NCI-H2196 (cell line): Measurements from ENCODE around the gene CHRNE.

Experiments
- DNase-seq: peaks from one replicate; lab custom pipeline; 2025; ENCODE audit not compliant: unreplicated experiment; lab: John Stamatoyannopoulos, UW

The CHRNE gene

DNA sequence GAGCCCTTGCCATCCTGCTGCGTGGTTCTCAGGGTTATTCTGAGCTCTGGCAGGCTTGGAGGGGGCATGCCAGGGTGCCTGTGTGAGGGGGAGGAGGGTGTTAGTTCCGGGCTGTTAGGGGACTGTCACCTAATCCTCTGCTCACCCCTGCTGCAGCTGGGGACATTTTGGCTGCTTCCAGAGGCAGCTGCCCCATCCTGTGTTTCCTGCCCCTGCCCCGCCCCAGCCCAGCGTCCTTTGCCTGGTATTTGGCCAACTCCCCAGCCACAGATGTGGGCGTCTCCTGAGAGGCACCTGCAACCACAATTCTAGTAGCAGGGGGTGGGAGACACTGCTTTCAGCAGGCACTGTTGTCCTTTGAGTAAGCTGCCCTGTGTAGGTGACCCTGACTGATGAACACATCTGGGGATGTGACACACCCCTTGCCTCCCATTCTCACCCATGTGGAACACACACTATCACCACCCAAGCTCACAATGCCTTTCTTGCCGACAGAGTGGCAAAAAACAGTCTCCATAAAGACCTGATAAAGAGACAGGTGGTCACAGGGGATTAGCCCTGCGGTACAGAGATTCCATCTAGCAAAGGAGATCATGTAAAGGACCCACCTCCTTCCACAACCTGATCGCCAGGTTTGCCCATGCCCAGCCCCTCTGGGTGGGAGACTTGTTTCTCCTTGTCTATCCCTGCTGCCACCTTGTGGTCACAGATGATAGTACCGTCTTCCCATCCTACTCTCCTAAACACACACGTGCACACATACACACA, at the start of gene CHRNE:
Gene CHRNE, minus strand, starts transcription at position 48 of the 768 bp plus-strand sequence. Its CDS starts 35 bp downstream, at position 13.
- peak; percentile 66 for DNase-seq

DNA sequence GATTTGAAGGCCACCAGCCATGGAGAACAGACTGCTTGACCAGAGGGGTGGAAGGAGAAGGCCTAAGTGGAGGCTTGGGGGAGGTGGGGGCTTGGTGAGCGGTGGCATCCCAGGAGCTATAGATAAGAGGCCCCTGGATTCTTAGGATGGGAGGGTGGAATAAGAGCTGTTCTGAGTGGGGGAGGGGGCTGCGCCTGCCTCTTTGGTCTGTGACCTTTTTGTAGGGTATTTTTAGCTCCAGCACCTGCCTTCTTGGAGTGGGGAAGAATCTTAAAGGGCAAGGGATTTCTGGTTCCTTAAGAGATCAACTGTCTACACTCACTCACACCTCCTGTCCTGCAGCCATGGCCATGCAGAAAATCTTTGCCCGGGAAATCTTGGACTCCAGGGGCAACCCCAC, 48.6 kb upstream of the CHRNE start:
- no peak for DNase-seq

DNA sequence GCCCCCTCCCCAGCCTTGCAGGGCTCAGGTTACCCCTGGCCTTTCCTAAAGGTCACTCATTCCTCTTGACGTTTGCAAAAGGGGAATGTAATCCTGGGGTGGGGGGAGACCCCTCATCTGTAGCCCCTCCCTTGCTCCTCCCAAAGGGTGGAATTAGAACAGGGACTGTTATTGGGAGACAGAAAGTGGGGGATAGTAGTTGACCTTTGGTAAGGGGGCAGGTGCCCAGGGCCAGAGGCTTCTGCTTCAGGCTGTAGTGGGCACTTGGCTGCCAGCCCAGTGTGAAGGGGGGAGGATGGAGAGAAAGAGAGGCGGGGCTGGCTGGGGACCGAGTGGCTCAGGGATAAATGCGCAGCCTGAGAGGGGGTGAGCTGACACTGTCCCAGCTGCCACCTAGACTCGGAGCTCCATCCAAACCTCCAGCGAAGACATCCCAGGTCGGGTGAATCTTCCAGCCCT, 47.9 kb upstream of the CHRNE start, which contains the start of gene ENO3:
Gene ENO3, plus strand, starts transcription at position 374 of the 459 bp plus-strand sequence. CDS start 711 bp downstream, outside the sequence.
- DNase-seq = peak; percentile 10

DNA sequence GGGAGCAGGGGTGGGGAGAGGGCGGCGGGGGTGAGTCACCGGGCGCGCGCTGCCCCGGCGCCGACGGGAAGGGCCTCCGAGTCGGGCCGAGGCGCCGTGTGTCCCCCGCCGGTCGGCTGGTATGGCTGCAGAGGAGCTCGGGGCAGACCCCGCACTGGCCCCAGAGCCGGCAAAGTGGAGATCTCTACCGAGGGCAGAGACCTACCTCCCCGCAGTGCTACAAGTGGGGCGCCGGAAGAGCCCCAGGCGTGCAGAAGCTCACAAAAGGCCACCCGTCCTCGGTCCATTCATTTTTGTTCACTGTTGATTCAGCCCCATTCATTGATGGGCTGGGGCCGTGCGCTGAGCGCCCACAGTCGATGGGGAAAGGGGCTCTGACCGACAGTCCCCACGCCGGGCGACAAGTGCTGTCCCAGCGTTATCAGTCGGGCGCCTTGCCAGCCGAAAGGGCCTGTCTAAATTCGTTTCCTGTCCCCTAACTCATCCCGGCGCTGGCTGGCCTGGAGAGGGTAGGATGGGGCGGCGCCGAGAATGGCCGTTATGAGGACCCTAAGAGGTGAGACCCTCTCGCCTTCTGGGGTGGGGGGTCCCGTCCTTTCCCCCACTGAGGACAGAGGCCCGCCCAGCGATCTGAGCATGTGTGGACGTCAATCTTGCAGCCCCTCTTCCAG, 47.3 kb upstream of the CHRNE start:
- DNase-seq = no peak

DNA sequence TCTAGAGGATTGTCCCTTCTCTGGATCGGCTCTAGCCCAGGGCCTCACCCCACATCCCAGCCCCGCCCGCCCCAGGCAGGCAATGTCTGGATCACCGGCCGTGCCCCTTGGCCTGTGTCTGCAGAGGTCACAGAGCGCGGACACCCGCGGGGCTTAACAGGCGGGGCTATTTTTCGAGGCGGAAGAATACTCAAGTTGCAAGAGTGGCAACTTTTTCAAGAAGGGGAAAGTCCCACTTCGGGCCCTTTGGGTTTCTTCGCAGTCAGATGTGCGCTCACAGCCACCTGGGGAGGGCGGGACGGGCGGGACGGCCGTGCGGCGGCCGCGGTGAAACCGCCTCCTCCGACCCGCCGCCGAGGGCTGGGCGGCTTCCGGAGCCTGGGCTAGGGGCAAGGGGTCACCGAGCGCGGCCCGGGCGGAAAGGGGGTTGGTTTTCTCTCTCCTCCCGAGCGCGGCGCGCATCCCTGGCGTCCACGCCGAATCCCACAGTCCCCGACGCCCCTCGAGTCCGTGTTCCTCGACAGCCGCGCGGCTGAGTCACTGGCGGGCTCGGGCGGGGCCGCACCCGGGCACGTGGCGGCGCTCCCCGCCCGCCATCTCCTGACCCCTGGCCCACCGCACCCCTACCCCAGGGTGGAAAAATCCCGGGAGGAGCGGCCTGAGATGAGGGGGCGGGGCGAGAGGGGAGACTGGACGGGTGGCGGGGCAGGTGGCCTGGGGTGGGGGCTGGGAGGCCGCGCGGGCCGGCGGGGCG, 46.6 kb upstream of the CHRNE start:
- peak; percentile 54 for DNase-seq

DNA sequence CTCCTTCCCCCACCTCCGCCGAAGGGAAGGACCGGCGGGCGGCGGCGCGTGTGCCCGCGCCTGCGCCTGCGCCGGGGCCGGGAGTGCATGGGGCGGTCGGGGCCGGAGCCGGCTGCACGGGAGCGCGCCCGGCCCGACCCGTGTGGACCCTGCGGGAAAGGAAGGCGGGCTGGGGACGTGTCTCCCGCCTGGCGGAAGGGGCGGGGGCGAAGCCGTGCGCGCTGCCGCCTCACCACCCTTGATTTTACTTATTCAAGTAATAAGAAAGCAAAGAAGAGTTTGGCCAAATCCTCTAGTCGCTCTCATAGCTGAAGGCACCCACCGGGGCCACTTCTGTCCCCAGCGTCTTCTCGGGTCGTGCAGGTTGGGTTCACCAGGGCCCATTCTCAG, 46.0 kb upstream of the CHRNE start:
- peak; percentile 76 for DNase-seq

DNA sequence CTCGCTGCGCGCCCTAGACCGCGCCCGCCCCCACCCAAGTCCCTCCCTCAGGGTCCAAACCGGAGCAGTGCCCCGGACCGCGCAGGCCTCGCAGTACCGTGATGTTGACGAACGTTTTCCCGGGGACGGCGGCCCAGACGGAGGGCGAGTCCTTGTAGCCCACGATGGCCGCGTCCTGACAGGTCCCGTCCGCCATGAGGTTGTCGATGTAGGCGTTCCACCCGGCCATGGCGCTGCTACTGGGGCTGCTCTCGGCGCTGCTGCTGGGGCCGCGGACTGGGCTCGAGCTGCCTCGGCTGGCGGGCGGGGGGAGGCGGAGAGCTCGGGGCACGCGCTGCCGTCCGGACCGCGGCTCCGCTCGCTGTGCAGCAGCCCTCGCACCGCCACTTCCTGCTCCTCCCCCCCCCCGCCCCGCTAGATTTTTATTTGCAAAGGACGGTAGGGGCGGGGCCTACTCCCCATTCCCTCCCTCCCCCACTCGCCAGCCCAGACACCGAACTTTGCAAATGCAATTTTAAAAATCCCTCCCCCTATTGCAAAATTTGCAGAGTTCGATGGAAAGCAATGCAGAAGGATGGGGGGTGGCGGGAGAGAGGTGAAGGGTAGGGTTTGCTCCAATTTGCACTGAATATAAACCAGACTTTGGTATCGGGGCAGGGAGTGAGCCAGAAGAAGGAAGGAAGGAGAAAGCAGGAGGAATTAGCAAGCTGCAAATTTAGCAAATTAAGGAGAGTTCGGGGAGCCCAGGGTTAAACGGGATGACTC, 45.5 kb upstream of the CHRNE start, which contains the start of gene PFN1:
Gene PFN1, minus strand, starts transcription at position 365 of the 765 bp plus-strand sequence. Its CDS starts 136 bp downstream, at position 229.
- peak; percentile 56 for DNase-seq

DNA sequence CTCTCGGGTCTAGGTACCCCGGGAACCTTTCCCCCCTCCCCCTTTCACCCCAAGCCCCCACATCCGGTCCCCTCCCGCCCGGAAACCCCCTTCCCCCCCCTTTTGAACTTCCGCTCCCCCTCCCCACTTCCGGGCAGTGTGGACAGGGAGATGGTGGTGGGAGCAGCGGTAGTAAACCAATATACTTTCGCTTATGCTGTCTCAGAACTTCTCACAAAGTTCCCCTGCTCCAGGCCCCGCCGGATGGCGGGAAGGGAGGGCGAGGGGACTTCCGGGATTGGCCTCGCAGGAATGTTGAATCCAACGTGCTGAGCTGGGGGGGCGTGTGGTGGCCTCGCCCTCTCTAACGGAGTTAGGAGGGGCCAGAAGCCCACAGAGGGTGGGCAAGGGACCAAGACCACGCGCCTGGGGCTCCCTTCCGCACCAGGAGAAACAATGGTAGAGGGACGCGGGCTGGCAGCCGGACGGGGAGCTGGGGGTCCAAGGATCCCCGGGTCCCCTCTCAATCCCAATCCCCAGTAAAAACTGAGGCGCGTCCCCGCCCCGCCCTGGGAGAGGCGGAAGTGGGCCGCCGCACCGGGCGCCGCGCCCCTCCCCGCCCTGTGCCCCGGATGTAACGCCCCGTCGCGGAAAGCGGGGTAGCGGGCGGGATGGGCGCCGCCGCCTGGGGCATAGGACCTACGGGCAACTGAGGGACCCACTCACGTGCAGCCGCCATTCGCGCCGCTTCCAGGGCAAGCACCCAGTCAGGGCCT, 44.7 kb upstream of the CHRNE start:
- DNase-seq = peak; percentile 12

DNA sequence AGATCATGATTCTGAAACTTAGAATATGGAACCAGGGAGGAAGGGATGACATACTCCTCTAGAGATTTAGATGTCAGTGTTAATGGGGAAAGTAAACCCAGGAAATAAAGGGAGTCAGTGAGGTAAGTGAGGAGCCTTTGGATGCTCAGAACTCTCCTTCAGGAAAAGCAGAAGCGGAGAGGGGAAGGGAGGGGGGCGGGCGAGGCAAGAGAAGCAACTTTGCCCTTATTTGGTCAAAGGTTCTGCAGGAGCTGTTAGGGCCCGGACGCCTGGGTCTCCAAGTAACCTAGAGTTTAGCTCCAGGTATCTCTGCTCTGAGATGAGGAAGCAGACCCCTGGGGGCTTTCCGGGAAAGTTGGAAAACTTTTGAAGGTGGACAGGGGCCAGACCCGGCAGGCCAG, 44.1 kb upstream of the CHRNE start:
- no peak for DNase-seq

DNA sequence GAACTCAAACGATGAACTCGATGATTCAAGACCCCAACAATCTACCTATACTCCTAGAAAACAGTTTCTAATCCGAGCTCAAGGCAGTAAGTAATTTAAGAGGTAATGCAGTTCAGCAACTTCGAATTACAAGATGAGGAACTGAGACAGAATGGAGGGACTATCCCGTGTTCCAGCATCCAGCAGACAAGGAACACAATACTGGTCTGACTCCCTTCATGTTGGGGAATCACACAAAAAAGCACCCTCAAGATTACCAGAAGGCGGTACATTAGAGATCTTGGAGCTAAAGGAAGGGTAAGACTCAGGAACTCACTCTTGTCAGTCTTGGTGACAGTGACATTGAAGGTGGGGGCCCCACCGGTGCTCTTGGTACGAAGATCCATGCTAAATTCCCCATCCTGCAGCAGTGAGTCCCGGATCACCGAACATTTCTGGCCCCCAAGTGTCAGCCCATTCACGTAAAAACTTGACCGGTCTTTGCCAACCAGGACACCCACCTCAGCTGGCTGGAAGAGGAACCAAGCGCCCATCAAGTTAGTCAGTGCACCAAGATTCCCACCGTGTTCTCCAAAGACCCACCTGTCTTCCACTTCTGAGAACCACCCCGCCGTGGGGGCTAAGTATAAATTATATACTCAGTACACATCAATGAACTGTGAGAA, 43.5 kb upstream of the CHRNE start:
- DNase-seq = no peak

DNA sequence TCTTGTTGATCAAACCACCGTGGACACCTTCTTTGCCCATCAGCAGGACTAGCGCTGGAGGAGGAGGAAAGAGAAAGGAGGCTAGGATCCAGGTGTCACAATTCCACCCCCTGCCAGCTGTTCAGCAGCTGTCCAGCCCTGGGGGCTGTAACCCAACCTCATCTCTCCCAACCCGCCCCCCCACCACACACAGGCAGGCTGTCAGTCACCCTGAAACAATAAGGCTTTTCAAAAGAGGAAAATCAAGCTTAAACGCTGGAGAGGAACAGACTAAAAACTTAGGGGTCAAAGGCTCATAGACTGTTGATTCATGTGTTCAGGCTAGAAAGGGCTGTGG, 43.0 kb upstream of the CHRNE start:
- no peak for DNase-seq

DNA sequence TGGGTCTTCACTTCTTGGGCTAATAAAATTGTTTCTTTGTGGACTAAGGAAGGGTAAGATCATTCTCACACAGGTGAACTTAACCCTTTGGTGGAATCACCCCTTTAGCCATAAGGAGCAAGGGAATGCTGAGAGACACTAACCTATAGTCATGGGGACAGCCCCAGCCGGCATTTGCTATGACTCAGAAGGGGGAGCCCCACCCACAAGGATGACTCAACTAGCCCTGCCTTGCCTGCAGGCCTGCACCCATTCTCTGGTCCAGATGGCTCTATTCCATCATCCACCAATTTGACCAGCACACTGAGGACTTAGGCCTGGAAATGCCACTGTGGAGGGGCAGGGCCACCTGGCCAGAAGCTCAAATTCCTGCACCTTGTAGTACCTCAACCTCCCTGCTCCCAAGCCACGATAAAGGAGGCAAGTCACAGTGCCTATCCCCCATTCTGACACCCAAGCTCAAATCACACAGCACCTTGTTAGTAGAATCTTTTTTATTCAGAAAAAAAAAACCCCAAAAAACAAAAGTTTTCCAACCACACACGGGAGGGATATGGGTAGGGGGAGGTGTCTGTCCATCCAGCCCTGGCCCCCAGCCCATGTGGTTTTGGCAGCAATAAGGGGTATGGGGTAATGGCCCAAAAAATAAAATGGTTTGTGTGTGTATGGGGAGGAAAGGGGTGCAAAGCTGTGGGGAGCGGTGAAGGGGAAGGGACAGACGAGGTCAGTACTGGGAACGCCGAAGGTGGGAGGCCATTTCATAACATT, 42.5 kb upstream of the CHRNE start:
- DNase-seq = peak; percentile 5

DNA sequence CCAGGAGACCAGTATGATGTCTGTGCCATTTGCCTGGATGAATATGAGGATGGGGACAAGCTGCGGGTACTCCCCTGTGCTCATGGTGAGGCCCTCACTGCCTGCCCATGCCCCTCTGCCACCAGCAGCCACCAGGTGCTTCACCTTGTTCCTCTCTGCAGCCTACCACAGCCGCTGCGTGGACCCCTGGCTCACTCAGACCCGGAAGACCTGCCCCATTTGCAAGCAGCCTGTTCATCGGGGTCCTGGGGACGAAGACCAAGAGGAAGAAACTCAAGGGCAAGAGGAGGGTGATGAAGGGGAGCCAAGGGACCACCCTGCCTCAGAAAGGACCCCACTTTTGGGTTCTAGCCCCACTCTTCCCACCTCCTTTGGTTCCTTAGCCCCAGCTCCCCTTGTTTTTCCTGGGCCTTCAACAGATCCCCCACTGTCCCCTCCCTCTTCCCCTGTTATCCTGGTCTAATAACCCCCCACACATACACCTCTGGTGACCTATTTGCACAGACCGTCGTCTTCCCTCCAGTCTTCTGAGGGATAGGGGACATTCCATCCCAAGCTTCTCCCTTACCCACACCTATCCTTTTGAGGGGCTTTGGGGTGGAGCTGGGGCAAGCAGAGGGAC, 41.8 kb upstream of the CHRNE start:
- no peak for DNase-seq

DNA sequence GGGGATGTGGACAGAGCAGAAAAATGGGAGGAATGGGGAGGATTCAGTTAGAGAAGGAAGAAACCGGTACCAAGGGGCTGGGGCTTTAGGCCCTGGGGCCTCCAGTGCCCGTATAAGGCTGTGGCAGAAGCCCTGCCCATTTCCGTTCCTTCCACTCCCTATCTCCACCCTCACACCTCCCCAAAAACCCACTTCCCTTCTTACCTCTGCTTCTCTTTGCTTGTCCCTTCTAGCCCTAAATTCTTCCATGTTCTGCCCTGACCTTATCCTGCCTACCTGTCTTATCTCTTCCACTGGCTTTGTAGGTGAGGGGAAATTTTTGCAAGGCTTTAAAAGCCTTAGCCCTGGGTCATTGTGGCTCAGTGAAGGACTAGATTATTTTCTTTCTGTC, 41.3 kb upstream of the CHRNE start:
- DNase-seq = no peak

DNA sequence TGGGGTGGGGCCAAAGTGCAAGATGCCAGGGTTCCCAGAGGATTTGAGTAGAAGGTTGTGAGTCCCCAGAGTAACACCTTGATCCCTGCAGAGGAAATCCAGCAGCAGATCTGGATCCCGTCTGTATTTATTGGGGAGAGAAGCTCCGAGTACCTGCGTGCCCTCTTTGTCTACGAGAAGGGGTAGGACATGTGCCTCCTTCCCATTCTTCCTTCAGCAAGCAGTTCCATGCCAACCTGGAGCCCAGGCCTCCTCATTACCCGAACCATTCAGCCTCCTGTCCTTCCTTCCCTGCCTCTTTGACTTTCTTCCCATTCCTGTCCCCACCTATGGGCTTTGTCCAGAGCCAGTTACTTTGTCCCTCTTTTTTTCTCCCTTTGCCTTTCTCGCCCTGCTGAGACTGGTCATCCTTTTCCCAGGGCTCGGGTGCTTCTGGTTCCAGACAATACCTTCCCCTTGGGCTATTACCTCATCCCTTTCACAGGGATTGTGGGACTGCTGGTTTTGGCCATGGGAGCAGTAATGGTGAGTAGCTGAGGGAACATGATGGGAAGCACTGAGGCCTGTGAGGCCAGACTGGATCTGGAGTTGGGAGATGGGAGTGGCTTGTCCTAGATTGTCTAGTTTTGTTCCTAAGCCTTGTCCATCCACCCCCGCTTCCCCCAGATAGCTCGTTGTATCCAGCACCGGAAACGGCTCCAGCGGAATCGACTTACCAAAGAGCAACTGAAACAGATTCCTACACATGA, 40.0 kb upstream of the CHRNE start:
- no peak for DNase-seq

DNA sequence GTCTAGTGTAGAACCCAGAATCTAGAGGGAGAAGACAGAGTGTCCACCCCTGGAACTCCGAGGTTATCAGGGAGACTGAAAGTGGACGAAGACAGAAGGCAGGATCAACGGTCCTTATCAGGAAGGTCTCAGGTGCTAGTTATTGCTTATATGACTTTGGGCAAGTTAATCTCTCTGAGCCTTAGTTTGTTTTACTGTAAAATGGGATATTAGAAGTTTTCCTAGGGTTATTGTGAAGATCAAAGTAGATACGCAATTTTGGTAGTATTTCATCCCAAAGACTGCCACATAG, 38.4 kb upstream of the CHRNE start:
- DNase-seq = no peak

DNA sequence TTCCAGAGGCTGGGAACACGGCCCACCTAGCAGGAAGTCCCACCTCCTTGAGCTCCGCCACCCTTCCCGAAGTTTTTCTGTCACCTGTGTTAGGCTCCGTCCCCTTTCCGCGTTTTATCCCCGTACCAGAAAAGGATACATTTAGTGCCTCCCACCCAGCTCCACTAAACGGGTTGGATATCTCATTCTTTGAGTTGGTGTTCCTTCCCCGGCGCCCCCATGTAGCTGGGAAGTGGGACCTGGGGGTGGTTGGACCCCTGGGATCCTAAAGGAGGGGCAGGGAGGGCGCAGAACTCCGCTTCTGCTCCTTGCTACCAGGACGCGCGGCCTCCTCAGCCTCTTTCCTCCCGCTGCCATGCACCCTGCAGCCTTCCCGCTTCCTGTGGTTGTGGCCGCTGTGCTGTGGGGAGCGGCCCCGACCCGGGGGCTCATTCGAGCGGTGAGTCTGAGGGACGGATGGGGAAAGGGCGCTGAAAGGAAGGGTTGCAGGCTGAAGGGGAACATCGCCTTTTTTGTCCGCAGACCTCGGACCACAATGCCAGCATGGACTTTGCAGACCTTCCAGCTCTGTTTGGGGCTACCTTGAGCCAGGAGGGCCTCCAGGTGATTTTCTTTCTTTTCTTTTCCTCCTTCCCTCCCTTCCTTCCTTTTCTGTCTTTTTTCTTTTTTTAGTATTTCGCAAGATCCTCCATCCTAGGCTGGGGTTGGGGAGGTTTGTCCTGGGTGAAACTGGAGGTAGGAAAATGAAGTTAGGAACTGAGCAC, 37.8 kb upstream of the CHRNE start:
- DNase-seq = no peak
